ENCODE data around the gene ARHGAP31. TPM values are rescaled to one million over a fixed set of nuclear protein-coding genes. Genes with fewer than 3 reads are reported as not detected.

Gene ARHGAP31
- total RNA-seq, 6 experiments from 2014 or later = 1.6 to 8.7 (median 4.9) TPM

GRCh38 chr3:119417771-119418512 lies 123.8 kb downstream of the ARHGAP31 start:
- H3K27ac ChIP-seq = no peak overlapping the region

GRCh38 chr3:119418641-119419040 lies 124.5 kb downstream of the ARHGAP31 start:
- no peaks in the 10 kb centered on the region for H3K4me1 ChIP-seq
- intact Hi-C loops (cut with DNase I) = no loop called here
- H3K27me3 ChIP-seq = no peaks in the 10 kb centered on the region
- no peaks in the 10 kb centered on the region for H3K36me3 ChIP-seq
- no peak overlapping the region for H3K27ac ChIP-seq
- TF ChIP-seq POLR2A (IDR thresholded peaks at IDR 0.05) (no peak), CTCF (IDR thresholded peaks at IDR 0.05) (no peak)
- no peaks in the 10 kb centered on the region for H3K9me3 ChIP-seq
- ATAC-seq (no peak), DNase-seq (no peak)
- no peak overlapping the region for H3K4me3 ChIP-seq

More at GRCh38 chr3:119417771-119418512, 123.8 kb downstream of the ARHGAP31 start:
- Histone ChIP-seq H3K4me3 (no peak overlapping the region), H3K9me3 (no peaks in the 10 kb centered on the region), H3K4me1 (no peaks in the 10 kb centered on the region), H3K36me3 (no peaks in the 10 kb centered on the region), H3K27me3 (no peaks in the 10 kb centered on the region)
- 73% methylated on average over 8 of the region's 8 CpGs for WGBS (ENCODE audit: insufficient coverage, low coverage, low lambda C conversion rate, missing lambda C conversion rate)
- ATAC-seq = no peak
- no peak for DNase-seq
- intact Hi-C loops (cut with DNase I) = no loop called here
- TF ChIP-seq POLR2A (IDR thresholded peaks at IDR 0.05) (no peak), CTCF (IDR thresholded peaks at IDR 0.05) (no peak)

GRCh38 chr3:119420196-119420595 lies 126.0 kb downstream of the ARHGAP31 start:
- DNase-seq = no peak
- WGBS (ENCODE audit: insufficient coverage, low coverage, low lambda C conversion rate, missing lambda C conversion rate) = 44% methylated on average over 2 of the region's 2 CpGs

GRCh38 chr3:119427669-119428068 lies 133.5 kb downstream of the ARHGAP31 start:
- no peak for DNase-seq
- Histone ChIP-seq H3K4me3 (no peak overlapping the region), H3K9me3 (peaks cover 0 to 37% (median 13%) of the 10 kb centered on the region in 4 donors), H3K27me3 (no peaks in the 10 kb centered on the region), H3K27ac (no peak overlapping the region), H3K4me1 (no peaks in the 10 kb centered on the region), H3K36me3 (peaks cover 5 to 21% (median 16%) of the 10 kb centered on the region in 4 donors)
- TF ChIP-seq POLR2A (IDR thresholded peaks at IDR 0.05) (no peak), CTCF (IDR thresholded peaks at IDR 0.05) (no peak)
- WGBS (ENCODE audit: insufficient coverage, low coverage, low lambda C conversion rate, missing lambda C conversion rate) = 93% methylated on average over 1 of the region's 1 CpG
- intact Hi-C loops (cut with DNase I) = no loop called here
- no peak for ATAC-seq

More at GRCh38 chr3:119420196-119420595, 126.0 kb downstream of the ARHGAP31 start:
- H3K9me3 ChIP-seq = peaks cover 0 to 5% (median under 1%) of the 10 kb centered on the region in 4 donors
- intact Hi-C loops (cut with DNase I) = no loop called here
- no peak overlapping the region for H3K4me3 ChIP-seq
- no peak overlapping the region for H3K27ac ChIP-seq
- no peaks in the 10 kb centered on the region for H3K4me1 ChIP-seq
- H3K27me3 ChIP-seq = no peaks in the 10 kb centered on the region
- H3K36me3 ChIP-seq = no peaks in the 10 kb centered on the region
- no peak for TF ChIP-seq CTCF (IDR thresholded peaks at IDR 0.05)
- TF ChIP-seq POLR2A (IDR thresholded peaks at IDR 0.05) = no peak
- no peak for ATAC-seq

All from right lobe of liver (tissue), 6 donors.